Activated CD4-positive, alpha-beta T cell treated with anti-CD3 and anti-CD28 coated beads for 4 hours (primary cell): ENCODE measurements around the gene TNIK.

Source experiments
- DNase-seq, 2 donors: peaks; one replicate each; pipeline ENCODE4 v3.0.0-alpha.2; 2020

TNIK gene

GRCh38 chr3:171057072-171057471 lies 403.1 kb downstream of the TNIK start:
- DNase-seq = no peak

- no peak for DNase-seq
Observed at GRCh38 chr3:171056528-171056927, 403.7 kb downstream of the TNIK start.

DNA sequence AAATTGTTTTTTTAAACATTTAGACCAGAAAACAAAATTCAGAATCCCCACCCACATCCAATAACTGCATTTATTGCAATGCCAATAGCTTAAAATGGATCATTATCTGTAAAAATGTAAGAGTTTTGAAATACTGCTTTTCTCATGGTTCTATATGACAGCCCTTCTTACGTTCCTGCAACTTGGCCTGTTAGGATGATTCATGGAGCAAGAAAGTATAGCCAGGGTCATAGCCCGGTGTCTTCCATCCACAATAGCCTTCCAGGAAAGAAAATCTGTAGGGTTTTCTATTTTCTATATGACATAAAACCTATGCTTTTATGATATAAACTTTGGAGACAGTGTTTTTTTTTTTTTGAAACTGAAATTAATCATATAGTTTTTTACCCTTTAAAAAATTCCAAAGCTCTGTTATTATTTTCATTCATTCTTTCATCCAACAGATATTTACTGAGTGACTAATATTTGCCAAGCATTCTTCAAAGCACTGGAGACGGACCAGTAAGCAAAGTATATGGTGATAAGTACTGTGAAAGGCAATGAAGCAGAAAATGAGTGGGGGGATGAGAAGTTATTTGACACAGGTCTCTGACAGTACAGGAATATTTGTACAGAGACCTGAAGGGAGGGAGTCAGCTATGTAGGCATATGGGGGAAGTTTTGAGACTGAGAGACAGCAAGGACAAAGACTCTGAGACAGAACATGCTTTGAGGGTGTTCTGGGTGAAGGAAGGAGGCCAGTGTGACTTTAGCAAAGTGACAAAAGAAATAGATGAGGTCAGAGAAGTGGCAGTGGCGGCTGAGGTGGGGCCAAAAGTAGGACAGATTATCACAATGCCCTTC lies 404.6 kb downstream of the TNIK start:
- no peak for DNase-seq

DNA sequence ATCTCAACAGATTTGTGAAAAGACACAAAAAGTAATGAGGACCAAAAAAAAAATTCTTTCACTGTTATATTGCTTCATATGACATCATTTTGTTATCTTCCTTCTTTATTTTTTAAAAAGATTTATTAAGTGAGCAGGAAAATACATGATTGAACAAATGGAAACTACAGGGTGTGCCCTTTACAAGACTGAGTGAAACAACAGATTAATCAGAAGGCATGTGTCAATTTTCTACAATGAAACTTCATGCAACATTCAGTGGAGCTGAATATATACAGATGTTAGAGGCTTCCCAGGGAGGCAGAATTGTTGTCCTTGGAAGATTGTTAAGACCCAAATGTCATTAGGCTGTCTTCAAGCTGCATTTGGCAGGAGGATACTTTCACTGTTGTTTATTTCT lies 405.3 kb downstream of the TNIK start:
- no peak for DNase-seq

- no peak for DNase-seq
Observed at GRCh38 chr3:171054231-171054630, 406.0 kb downstream of the TNIK start.

GRCh38 chr3:171049861-171050444 lies 410.3 kb downstream of the TNIK start:
- DNase-seq = peak; percentile 6 to 20

DNA sequence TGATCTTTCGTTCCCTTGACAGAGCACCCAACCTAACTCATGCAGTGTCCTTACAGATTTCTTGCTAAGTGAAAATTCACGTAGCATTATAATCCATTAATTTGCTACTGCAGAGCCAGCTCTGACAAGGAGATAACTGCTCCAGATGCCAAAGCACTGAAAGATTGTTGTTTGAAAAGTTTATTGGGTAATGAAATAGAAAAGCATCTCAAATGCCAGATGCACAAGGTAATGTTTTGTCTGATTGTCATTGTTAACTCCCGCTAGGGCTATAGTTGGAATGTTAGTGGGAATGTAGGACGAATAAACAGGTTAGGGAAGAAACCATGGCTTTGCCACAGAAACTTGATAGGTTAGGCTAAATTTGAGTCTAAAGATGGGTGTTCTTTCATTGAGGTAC lies 413.4 kb downstream of the TNIK start:
- no peak for DNase-seq

DNA sequence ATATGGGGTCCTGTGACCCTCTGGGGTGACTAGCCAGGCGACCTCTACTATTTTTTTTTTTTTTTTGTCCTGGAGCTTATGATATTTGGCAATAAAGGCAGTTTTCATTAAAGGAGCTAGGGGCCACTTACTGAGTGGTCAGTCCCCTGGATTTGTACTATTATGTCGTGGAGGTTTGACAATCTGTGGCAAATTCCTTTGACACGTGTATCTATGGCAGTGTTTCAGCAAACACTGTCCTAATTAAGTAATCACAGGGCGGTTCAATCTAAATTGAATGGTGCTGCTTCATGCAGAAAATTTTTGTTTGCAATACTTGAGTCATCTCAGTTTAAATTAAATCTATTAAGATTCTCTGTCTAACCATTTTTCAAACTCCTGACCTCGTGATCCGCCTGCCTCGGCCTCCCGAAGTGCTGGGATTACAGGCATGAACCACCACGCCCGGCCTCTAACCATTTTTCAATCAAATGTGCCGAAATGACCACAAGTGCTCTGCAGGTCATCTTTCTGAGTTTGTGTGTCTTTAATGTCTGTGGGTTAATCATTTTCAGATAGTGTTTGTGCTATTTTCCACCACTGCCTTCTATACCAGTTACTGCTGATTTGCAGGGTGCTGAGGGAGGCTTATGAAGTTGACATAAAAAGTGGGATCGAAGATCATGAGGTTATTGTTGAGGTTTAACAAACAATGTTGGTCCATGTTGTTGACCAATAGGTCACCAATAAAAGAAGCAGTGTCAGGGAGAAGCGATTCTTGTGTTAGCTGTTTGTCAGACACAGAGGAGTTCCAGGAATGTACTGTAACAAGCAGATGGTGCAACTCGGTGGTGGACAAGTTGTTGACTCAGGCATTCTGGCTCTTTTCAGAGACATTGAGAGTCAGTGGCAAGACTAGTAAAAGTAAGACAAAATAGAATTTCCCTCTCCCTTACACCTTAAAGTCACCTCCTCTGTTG lies 415.1 kb downstream of the TNIK start:
- DNase-seq = no peak

DNA sequence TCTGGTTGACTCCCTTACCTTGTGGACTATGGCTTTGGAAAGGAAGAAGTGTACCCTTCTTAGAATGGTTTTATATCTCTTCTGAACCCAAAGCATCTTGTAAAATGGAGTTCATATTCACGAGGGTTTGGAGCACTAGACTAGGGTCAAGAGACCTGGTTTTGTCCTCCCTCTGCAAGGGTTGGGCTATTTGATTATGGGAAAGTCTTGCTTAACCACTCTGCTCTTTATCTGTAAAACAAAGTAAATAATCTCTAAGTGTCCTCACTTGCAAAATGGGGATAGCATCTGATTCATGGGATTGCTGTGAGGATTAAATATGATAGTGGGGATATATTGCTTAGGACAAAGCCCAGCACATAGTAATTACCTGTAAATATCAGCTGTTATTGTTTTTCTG lies 415.8 kb downstream of the TNIK start:
- no peak for DNase-seq

GRCh38 chr3:171039674-171040073 lies 420.5 kb downstream of the TNIK start:
- DNase-seq = no peak

DNA sequence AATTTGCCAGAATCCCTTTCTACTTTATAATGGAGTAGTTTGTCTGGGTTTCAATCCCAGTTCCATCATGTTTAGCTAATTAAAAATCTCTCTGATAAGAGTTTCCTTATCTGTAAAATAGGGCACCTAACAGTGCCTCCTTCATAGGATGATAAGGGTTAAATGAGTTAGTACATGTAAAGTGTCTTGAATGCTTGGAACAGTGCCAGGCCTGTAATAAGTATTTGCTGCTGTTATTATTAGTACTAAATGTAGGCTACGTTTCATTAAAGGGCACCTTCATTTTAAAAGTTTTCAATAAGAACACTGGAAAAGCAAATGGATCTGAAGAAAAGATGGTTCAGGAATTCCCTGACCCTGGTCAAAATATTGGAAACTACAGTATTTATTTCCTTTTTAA lies 421.9 kb downstream of the TNIK start:
- no peak for DNase-seq

- no peak for DNase-seq
Observed at GRCh38 chr3:171028779-171029232, 431.4 kb downstream of the TNIK start.

DNA sequence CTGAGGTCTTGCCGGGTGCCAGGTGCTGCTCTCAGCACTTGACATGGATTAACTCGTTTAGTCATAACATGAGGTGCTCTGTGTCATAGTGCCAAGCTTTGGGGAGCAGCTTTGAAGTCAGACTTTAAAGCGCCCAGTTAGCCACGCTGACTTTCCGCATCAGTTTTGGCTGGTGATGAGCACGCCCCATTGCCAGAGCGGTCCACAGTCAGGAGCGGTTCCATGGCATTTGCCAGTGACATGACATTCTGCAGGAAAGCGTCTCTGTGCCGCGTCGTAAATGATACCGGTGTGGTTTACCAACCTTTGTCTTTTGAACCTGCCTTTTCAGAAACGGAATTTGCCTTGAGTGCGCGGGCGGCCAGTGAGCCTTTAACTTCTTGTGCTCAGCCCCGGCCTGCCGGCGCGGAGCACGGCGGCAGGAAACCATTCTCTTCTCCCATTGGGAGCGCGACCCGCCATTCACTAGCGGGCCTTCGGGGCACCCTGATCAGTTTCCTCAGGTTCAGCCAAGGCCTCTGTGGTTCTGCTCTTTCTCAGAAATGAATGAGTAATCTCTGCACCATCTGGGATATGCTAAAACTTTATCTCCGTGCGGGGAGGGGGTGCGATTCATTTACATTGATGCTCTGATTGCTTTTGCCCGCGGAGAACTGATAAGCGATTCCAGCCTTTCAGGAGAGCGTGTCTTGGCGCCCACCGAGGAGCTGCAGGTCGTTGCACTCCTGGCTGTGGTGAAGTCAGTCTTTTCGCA lies 432.0 kb downstream of the TNIK start:
- peak; percentile 2 to 9 for DNase-seq

DNA sequence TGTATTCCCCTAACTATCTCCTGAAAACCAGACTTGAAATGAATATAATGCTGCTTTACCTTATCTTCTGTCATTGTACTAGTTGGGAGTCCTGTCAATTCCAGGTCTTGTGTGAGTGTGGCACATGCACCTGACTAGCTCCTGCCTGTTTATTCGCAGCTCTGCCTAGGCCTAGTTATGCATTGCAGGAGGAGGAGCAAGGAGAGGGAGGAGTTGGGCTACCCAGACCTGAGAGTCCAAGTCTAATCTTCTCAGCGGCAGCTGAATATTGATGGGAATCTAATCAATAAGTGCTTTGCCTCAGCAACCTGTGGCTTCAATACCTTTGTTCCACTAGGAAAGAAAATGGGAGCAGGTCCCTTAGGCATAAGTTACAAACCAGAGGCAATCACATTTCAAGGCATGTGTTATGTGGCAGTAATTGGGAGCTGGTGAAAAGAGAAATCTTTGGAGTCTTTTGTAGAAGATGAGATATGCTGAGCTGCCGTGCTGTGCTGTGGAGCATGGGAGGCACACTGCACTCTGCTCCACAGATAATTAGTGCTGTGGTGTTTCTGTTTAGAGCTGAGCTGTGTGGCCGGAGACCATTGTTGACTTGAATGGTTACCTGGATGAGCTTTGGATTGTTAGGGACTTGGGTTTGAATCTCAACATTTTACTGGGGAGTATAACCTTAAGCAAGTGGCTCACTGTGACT lies 433.5 kb downstream of the TNIK start, which contains the start of gene SLC2A2:
Gene SLC2A2 (minus strand): TSS at position 124 of the 697 bp plus-strand sequence. CDS start 50 bp downstream, at position 74.
- DNase-seq = no peak

DNA sequence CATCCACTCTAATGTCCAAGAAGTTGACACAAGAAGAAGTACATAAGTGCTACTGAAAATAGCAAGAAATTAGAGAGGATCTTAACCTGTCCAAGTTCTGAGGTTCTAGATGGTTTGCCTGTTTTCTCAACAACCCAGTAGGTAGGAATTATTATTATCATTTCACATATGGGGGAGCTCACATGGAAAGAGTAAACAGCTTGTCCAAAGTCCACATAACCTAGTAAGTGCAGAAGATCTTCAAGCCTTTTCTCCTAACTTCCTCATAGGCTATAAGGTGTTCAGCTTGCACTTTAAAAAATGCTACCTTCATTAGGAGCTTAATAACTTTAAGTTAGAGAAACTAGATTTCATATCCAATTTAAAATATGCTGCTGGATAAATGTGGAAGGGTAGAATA lies 436.6 kb downstream of the TNIK start:
- no peak for DNase-seq

DNA sequence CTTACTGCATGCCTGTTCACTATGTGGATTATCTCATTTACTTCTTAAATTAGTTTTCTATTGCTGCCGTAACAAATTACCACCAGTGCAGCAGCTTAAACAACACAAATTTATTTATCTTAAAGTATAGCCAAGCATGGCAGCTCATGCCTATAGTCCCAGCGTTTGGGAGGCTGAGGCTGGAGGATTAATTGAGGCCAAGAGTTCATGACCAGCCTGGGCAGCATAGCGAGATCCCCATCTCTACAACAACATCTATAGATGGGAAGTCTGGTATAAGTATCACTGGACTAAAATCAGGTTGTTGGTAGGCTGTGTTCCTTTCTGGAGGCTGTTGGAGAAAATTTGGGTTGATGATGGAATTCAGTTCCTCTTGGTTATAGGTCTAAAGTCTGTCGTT lies 438.8 kb downstream of the TNIK start:
- DNase-seq = no peak

DNA sequence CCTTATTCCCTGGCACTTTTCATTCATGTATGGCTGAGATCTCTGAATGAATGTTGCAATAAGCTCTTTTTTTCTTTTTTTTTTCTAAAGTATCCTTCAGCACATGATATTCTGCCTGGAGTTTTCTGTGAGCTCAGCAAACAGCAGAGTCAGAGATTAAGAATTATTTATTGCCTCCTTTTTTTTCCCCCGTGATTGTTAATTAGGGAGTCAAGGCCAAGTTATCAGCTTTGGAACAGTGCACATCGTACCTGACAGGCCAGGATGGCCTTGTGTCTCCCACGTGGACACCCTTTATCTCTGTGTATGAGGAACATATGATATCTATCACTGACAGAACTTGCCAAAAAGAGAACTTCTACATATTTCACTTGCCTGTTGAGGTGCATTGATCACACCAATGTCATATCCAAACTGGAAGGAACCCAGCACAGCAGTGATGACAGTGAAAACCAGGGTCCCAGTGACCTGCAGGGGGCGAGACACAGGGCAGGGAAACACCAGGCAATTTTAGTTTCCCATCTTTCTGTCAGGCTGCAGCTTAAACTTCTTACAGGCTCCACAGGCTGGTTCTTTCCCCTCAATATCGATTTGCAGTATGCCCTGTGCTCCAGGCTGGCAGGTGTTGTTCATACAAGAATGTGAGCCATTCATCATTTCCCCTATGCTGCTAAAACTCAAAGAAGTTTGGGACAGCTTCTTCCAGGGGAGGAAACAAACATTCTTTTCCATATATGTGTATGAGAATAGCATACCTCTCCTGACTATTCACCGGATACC lies 441.9 kb downstream of the TNIK start:
- DNase-seq = no peak

- no peak for DNase-seq
Observed at GRCh38 chr3:171013822-171014748, 446.1 kb downstream of the TNIK start.

- no peak for DNase-seq
Observed at GRCh38 chr3:171011873-171012336, 448.3 kb downstream of the TNIK start.
